Myocyte (in vitro differentiated cells): Measurements from ENCODE around the gene ESRRA. TPM values are rescaled to one million over a fixed set of nuclear protein-coding genes. Genes with fewer than 3 reads are reported as not detected.
"Not testable (repeated sequence)": the region's sequence is repeated elsewhere in the genome, so short reads cannot be mapped to it uniquely, and the experiment has no call there.

ENCODE experiments used
- DNase-seq: peaks from one replicate; pipeline ENCODE4 v3.0.0-alpha.2; 2012; ENCODE audit warnings: low read depth
- total RNA-seq: library from RNA; depleted of rRNA; stranded (reverse); fragments of >200 nt; gene quantifications from 2 replicates; pipeline ENCODE4 v1.2.3, GENCODE V29; 2014

Gene ESRRA
- total RNA-seq, 1 donor from 2014 or later: 121 TPM

- not testable (repeated sequence) for DNase-seq
These were observed 2.5 kb downstream of the ESRRA start for GRCh38 chr11:64307795-64308194.

- no peak for DNase-seq
These were observed 7.6 kb downstream of the ESRRA start for GRCh38 chr11:64312947-64313346.

DNA sequence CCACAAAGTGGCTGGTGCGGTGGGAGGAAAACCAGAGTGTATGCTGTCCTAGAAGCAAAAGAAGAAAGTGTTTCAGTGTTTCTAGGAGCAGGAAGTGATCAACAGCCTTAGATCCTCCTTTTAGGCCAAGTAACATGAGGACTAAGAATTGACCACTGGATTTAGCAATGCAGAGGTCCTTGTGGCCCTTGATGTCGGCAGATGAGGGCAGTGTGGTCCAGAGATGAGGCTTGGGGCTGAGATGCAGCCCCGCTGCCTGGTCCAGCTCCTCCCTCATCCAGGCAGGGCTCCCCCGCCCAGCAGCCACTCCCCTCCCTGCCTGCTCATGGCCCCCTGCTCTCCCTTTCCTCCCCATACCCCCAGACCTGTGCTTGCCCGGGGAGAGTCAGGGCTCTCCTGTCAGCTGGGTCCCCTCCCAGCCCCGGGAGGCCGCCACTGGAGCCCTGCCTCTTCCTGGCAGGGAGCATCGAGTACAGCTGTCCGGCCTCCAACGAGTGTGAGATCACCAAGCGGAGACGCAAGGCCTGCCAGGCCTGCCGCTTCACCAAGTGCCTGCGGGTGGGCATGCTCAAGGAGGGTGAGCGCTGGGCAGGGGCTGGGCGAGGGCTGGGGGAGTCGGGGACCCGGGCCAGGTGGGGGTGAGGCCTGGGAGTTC lies 8.3 kb downstream of the ESRRA start:
- peak; percentile 77 for DNase-seq

GRCh38 chr11:64314146-64314804 lies 9.0 kb downstream of the ESRRA start:
- DNase-seq: peak; percentile 35

DNA sequence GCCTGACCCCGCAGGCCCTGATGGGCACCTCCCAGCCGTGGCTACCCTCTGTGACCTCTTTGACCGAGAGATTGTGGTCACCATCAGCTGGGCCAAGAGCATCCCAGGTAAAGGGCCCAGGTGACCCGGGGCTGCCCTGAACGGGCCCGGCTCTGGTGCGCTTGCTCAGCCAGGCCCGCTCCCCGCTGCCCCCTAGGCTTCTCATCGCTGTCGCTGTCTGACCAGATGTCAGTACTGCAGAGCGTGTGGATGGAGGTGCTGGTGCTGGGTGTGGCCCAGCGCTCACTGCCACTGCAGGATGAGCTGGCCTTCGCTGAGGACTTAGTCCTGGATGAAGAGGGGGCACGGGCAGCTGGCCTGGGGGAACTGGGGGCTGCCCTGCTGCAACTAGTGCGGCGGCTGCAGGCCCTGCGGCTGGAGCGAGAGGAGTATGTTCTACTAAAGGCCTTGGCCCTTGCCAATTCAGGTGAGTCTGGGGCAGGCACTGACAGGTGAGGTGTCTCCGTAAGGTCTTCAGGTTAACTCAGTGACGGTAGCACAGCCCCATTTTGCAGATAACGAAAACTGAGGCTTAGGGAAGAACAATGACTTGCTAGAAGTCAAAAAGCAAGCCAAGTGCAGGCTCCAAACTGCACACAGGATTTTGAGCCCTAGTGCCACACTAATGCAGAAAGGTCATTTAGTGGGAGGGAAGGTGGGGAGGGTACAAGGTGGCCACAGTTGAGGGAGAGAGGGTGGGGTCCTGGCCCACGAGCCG lies 9.7 kb downstream of the ESRRA start:
- no peak for DNase-seq

DNA sequence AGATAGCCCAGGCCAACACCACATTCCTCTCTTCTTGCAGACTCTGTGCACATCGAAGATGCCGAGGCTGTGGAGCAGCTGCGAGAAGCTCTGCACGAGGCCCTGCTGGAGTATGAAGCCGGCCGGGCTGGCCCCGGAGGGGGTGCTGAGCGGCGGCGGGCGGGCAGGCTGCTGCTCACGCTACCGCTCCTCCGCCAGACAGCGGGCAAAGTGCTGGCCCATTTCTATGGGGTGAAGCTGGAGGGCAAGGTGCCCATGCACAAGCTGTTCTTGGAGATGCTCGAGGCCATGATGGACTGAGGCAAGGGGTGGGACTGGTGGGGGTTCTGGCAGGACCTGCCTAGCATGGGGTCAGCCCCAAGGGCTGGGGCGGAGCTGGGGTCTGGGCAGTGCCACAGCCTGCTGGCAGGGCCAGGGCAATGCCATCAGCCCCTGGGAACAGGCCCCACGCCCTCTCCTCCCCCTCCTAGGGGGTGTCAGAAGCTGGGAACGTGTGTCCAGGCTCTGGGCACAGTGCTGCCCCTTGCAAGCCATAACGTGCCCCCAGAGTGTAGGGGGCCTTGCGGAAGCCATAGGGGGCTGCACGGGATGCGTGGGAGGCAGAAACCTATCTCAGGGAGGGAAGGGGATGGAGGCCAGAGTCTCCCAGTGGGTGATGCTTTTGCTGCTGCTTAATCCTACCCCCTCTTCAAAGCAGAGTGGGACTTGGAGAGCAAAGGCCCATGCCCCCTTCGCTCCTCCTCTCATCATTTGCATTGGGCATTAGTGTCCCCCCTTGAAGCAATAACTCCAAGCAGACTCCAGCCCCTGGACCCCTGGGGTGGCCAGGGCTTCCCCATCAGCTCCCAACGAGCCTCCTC lies 10.6 kb downstream of the ESRRA start:
- not testable (repeated sequence) for DNase-seq

GRCh38 chr11:64316672-64317324 lies 11.5 kb downstream of the ESRRA start:
- DNase-seq: no peak

- DNase-seq: peak; percentile 99
These were observed 12.1 kb downstream of the ESRRA start, which contains the start of gene TRMT112 for GRCh38 chr11:64317325-64317960. Gene TRMT112 (minus strand): TSS chr11:64317559. CDS start chr11:64317526, 33 bp downstream.

DNA sequence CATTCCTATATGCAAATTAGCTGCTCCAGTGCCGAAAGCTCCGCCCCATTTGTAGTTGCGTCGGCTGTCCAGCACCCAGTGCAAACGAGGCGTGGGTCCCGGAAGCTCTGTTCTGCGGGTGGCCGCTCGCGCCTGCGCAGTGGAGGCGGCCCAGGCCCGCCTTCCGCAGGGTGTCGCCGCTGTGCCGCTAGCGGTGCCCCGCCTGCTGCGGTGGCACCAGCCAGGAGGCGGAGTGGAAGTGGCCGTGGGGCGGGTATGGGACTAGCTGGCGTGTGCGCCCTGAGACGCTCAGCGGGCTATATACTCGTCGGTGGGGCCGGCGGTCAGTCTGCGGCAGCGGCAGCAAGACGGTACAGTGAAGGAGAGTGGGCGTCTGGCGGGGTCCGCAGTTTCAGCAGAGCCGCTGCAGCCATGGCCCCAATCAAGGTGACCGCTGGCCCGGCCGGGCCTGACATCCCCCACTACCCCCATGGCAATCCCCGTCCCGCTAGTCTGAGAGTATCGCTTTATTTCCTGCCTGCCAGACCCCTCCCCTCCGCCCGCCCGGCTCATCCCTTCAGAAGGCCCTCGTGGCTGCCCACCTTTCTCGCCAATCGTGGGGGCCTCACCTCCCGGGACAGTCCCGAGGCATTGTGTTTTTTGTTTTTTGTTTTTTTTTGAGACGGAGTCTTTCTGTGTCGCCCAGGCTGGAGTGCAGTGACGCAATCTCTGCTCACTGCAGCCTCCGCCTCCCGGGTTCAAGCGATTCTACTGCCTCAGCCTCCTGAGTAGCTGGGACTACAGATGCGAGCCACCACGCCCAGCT lies 12.8 kb downstream of the ESRRA start, which contains the start of gene PRDX5:
TSS of gene PRDX5 (plus strand) at position 161 of the 805 bp plus-strand sequence. CDS start at position 256, 95 bp downstream.
- DNase-seq: peak; percentile 97

DNA sequence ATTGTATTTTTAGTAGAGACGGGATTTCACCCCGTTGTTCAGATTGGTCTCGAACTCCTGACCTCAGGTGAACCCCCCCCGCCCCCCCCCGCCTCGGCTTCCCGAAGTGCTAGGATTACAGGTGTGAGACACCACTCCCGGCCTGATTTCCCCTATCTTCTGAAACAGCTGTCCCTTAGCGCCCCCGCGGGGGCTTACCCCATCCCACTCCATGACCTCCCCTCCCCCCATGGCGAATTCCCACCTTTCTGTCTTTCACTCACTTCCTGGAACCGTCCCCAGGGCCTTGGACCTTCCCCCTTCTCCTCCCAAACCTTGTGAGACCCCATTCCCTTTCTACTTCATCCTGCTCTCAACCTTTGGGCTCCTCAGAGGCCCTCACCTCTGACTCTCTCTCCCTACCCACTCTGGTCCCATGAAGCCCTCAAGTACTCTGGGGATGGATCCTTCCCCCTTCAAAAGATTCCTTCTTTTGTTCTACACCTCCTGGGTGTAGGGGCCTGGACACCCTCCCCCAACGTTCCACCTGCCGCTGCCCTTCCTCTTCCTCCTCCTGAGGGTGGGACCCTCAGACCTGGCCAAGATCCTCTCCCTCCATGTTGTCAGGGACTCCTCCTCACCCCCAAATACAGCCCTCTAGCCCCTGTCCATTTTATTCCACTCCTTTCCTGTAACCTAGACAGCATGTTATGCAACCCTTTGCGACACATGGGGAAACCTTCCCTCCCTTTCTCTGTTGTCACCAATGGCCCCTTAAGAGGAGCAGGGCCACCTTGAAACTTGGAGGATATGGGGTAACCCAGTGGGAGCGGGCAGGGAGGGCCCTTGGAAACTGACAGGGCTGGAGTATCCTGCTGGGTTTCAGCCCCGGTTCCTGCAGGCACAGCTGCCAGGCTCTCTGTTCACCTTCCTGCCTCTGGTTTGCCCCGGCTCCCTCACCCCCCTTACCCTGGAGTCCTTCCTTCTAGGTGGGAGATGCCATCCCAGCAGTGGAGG lies 13.7 kb downstream of the ESRRA start:
- DNase-seq: no peak

DNA sequence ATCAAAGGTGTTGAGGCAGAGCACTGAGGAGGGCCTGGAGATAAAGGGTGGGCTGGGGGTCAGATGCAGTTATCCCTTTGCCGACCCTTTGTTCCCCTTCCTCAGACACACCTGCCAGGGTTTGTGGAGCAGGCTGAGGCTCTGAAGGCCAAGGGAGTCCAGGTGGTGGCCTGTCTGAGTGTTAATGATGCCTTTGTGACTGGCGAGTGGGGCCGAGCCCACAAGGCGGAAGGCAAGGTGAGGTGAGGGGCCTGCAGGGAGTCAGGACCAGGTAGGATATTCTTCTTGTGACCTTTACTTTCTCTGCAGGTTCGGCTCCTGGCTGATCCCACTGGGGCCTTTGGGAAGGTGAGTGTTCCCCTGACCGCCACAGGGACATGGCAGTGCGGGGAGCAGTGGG lies 15.2 kb downstream of the ESRRA start:
- DNase-seq: no peak

DNA sequence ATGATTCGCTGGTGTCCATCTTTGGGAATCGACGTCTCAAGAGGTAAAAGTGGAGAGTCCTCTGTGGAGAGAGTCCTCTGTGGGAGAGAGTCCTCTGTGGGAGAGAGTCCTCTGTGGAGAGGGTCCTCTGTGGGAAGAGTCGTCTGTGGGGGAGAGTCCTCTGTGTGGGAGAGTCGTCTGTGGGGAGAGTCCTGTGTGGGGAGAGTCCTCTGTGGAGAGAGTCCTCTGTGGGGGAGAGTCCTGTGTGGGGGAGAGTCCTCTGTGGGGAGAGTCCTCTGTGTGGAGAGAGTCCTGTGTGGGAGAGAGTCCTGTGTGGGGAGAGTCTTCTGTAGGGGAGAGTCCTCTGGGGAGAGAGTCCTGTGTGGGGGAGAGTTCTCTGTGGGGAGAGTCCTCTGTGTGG lies 15.7 kb downstream of the ESRRA start:
- DNase-seq: no peak

DNA sequence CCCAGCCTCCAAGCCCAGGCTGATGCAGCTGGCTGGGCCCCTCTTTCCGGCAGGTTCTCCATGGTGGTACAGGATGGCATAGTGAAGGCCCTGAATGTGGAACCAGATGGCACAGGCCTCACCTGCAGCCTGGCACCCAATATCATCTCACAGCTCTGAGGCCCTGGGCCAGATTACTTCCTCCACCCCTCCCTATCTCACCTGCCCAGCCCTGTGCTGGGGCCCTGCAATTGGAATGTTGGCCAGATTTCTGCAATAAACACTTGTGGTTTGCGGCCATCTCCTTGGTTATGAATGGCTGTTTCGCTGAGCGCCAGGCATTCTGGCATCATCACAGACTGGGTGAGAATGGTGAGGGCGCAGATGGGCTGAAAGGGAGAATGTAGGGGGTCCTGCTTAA lies 16.2 kb downstream of the ESRRA start:
- DNase-seq: no peak

DNA sequence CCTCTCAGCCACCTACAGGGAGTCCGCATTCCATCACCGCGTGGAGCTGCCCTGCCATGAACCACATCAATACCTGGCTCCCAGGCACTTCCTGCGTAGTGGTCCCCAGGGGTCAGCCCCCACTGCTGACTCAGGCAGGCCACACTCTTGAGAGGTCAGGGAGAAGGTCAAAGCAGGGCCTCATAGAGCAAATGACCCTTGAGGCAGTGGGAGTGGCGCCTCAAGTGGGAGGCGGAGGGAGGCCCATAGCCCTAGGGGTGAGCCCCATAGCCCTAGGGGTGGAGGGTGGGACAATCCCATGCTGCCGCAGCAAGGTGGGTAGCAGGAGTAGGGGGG lies 17.6 kb downstream of the ESRRA start:
- no peak for DNase-seq

GRCh38 chr11:64323373-64323772 lies 18.0 kb downstream of the ESRRA start:
- no peak for DNase-seq

DNA sequence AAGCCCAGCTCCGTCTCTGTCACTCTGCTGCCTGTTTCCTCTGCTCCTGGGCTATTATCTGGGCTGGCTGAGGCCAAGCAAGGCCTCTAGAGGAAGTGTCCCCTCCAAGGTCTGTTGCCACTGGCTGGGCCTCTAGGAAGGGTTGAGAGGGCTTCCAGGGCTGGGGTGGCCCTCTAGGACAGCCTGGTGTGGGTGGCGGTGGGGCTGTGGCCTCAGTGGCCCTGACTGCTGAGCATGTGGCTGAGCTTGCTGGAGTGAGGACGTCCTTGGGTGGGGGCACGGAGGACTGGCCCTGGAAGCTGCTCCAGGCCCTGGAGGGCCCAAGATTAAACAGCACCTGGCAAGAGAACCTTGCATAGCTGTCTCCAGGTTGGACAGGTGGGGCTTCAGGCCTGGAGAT lies 18.7 kb downstream of the ESRRA start:
- DNase-seq: not testable (repeated sequence)

GRCh38 chr11:64324692-64325469 lies 19.6 kb downstream of the ESRRA start:
- DNase-seq: no peak
